Measurements from ENCODE around the gene MED8. TPM values are rescaled to one million over a fixed set of nuclear protein-coding genes. Genes with fewer than 3 reads are reported as not detected.
A peak's percentile ranks its signal among the peaks of the same experiment; 100 is the strongest.

MED8 gene
- total and polyA plus RNA-seq, 2 donors from 2014 or later: 36.5 to 44.3 TPM

- Histone ChIP-seq H3K27ac (ENCODE audit: low read depth in 2 of 2, low read length in 2 of 2) (peak overlapping the region; percentile 86 to 91), H3K9me3 (ENCODE audit: control insufficient read depth in 2 of 3, insufficient read depth in 1 of 3, low read length in 3 of 3) (no peaks in the 10 kb centered on the region), H3K4me3 (ENCODE audit: low read length in 3 of 3) (peak overlapping the region; percentile 71 to 78 (median 72)), H3K27me3 (ENCODE audit: control insufficient read depth, insufficient read depth, low read length) (no peaks in the 10 kb centered on the region), H3K36me3 (ENCODE audit: control insufficient read depth in 2 of 3, insufficient read depth in 3 of 3, low read length in 3 of 3) (peaks cover 4 to 24% (median 14%) of the 10 kb centered on the region in 3 donors), H3K9ac (ENCODE audit: low read length in 3 of 3) (peak overlapping the region; percentile 51 to 80 (median 74)), H3K4me1 (ENCODE audit: control insufficient read depth in 2 of 3, insufficient read depth in 2 of 3, low read depth in 1 of 3, low read length in 3 of 3) (peaks cover 0 to 22% (median 16%) of the 10 kb centered on the region in 3 donors)
- FAIRE-seq (no peak), DNase-seq (peak in 1 of 5 donors; percentile 33)
- intact Hi-C loops (cut with DNase I): no loop called here
- TF ChIP-seq, protein P1, sequence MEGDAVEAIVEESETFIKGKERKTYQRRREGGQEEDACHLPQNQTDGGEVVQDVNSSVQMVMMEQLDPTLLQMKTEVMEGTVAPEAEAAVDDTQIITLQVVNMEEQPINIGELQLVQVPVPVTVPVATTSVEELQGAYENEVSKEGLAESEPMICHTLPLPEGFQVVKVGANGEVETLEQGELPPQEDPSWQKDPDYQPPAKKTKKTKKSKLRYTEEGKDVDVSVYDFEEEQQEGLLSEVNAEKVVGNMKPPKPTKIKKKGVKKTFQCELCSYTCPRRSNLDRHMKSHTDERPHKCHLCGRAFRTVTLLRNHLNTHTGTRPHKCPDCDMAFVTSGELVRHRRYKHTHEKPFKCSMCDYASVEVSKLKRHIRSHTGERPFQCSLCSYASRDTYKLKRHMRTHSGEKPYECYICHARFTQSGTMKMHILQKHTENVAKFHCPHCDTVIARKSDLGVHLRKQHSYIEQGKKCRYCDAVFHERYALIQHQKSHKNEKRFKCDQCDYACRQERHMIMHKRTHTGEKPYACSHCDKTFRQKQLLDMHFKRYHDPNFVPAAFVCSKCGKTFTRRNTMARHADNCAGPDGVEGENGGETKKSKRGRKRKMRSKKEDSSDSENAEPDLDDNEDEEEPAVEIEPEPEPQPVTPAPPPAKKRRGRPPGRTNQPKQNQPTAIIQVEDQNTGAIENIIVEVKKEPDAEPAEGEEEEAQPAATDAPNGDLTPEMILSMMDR (IDR thresholded peaks at IDR 0.05; ENCODE audit: borderline replicate concordance, extremely low read depth, insufficient read depth): no peak
These were observed 21.0 kb downstream of the MED8 start for GRCh38 chr1:43368646-43369020.

DNA sequence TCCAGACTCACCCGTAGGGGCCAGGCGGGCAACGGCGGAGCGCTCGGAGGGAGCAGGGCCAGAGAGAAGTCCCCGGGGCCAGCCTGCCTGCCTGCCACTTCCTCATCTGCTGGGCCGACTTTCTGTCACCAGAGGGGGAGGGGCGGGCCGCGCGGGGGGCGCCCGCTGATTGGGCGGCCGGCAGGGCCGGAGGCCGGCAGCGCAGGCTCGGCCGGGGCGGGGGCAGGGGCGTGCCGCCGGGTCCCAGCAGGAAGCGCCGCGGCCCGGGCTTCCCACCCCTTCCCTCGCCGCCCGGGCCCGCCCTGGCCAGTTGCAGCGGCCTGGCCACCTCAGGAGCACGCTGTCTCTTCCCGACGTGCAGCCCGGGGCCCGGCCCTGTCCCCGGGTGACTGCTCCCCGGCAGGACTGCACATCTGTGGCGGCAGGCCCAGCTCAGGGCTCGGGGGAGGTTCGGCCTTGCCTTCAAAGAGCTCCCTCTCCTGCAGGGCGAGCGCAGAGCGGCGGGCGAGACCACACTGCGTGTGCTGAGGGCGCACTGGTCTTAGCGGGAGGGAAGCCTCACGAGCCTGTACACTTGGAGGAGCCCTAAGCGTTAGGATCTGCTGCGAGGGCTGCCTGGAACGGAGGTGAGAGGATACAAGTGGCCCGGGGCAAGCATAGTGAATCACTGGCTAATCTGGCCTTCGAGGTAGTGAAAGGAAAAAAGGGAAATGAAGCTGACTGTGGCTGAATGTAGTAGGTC lies 21.5 kb downstream of the MED8 start, which contains the start of gene ELOVL1:
TSS of gene ELOVL1 (minus strand) at position 108 of the 742 bp plus-strand sequence. CDS start 2,402 bp downstream, outside the sequence.
- H3K36me3 ChIP-seq (ENCODE audit: control insufficient read depth in 2 of 3, insufficient read depth in 3 of 3, low read length in 3 of 3): peaks cover 4 to 30% (median 16%) of the 10 kb centered on the region in 3 donors
- peak within 1 kb of the TSS; percentile 71 to 78 (median 72) for H3K4me3 ChIP-seq (ENCODE audit: low read length in 3 of 3)
- peak within 1 kb of the TSS; percentile 51 to 80 (median 77) for H3K9ac ChIP-seq (ENCODE audit: low read length in 3 of 3)
- no peaks in the 10 kb centered on the region for H3K27me3 ChIP-seq (ENCODE audit: control insufficient read depth, insufficient read depth, low read length)
- intact Hi-C loops (cut with DNase I): no loop called here
- FAIRE-seq (no peak), DNase-seq (peak; percentile 91 to 98 (median 93))
- TF ChIP-seq, protein P1 (IDR thresholded peaks at IDR 0.05; ENCODE audit: borderline replicate concordance, extremely low read depth, insufficient read depth): no peak
- H3K9me3 ChIP-seq (ENCODE audit: control insufficient read depth in 2 of 3, insufficient read depth in 1 of 3, low read length in 3 of 3): no peaks in the 10 kb centered on the region
- H3K4me1 ChIP-seq (ENCODE audit: control insufficient read depth in 2 of 3, insufficient read depth in 2 of 3, low read depth in 1 of 3, low read length in 3 of 3): peaks cover 0 to 22% (median 14%) of the 10 kb centered on the region in 3 donors
- H3K27ac ChIP-seq (ENCODE audit: low read depth in 2 of 2, low read length in 2 of 2): peak within 1 kb of the TSS; percentile 86 to 91

GRCh38 chr1:43367026-43367903 lies 22.3 kb downstream of the MED8 start:
- TF ChIP-seq, protein P1 (IDR thresholded peaks at IDR 0.05; ENCODE audit: borderline replicate concordance, extremely low read depth, insufficient read depth): no peak
- peak overlapping the region; percentile 44 to 78 (median 68) for H3K4me3 ChIP-seq (ENCODE audit: low read length in 3 of 3)
- peak overlapping the region; percentile 81 to 83 for H3K27ac ChIP-seq (ENCODE audit: low read depth in 2 of 2, low read length in 2 of 2)
- peaks cover 4 to 33% (median 16%) of the 10 kb centered on the region in 3 donors for H3K36me3 ChIP-seq (ENCODE audit: control insufficient read depth in 2 of 3, insufficient read depth in 3 of 3, low read length in 3 of 3)
- FAIRE-seq (no peak), DNase-seq (peak in 2 of 5 donors; percentile 68 to 81)
- H3K9ac ChIP-seq (ENCODE audit: low read length in 3 of 3): peak overlapping the region; percentile 1 to 77 (median 20)
- no peaks in the 10 kb centered on the region for H3K27me3 ChIP-seq (ENCODE audit: control insufficient read depth, insufficient read depth, low read length)
- H3K9me3 ChIP-seq (ENCODE audit: control insufficient read depth in 2 of 3, insufficient read depth in 1 of 3, low read length in 3 of 3): no peaks in the 10 kb centered on the region
- peaks cover 0 to 22% (median 8%) of the 10 kb centered on the region in 3 donors for H3K4me1 ChIP-seq (ENCODE audit: control insufficient read depth in 2 of 3, insufficient read depth in 2 of 3, low read depth in 1 of 3, low read length in 3 of 3)
- intact Hi-C loops (cut with DNase I): no loop called here
